GM18505 (cell line): ENCODE data around the gene GALK1.
"Not testable (repeated sequence)": the region's sequence is repeated elsewhere in the genome, so short reads cannot be mapped to it uniquely, and the experiment has no call there.

Experiments
- ATAC-seq: cut with Tn5 transposase; IDR thresholded peaks from one replicate; pipeline ENCODE4 v1.9.1; 2021; ENCODE audit not compliant: unreplicated experiment
- POLR2A ChIP-seq: IDR thresholded peaks from 4 replicates; pipeline ENCODE4 v1.6.1; 2011; ENCODE audit warnings: borderline replicate concordance; ENCODE audit not compliant: insufficient read depth, insufficient read length; ENCODE audit errors: extremely low read depth

GALK1 gene

GRCh38 chr17:75764711-75765421 lies at the start of gene GALK1:
GALK1 (minus strand) TSS chr17:75765192; CDS start chr17:75765136, 56 bp downstream.
- peak; percentile 68 for ATAC-seq
- TF ChIP-seq POLR2A, result peak; percentile 53

- no peak for TF ChIP-seq POLR2A
- ATAC-seq, result no peak
Measured at GRCh38 chr17:75814021-75814395, 49.0 kb upstream of the GALK1 start.

- no peak for TF ChIP-seq POLR2A
- ATAC-seq, result no peak
Measured at GRCh38 chr17:75813081-75814020, 48.4 kb upstream of the GALK1 start.

- no peak for TF ChIP-seq POLR2A
- no peak for ATAC-seq
Measured at GRCh38 chr17:75812096-75813013, 47.4 kb upstream of the GALK1 start.

- no peak for TF ChIP-seq POLR2A
- ATAC-seq, result no peak
Measured at GRCh38 chr17:75811174-75811573, 46.2 kb upstream of the GALK1 start.

GRCh38 chr17:75810756-75811155 lies 45.8 kb upstream of the GALK1 start:
- not testable (repeated sequence) for ATAC-seq

GRCh38 chr17:75810216-75810615 lies 45.2 kb upstream of the GALK1 start:
- TF ChIP-seq POLR2A, result no peak
- ATAC-seq, result no peak

- no peak for TF ChIP-seq POLR2A
Measured at GRCh38 chr17:75809631-75810111, 44.7 kb upstream of the GALK1 start.

GRCh38 chr17:75808905-75809621 lies 44.1 kb upstream of the GALK1 start:
- no peak for ATAC-seq
- TF ChIP-seq POLR2A, result no peak

More at GRCh38 chr17:75809631-75810111, 44.7 kb upstream of the GALK1 start:
- ATAC-seq, result no peak

- no peak for TF ChIP-seq POLR2A
- ATAC-seq, result no peak
Measured at GRCh38 chr17:75808549-75808904, 43.5 kb upstream of the GALK1 start.

GRCh38 chr17:75807861-75808260 lies 42.9 kb upstream of the GALK1 start:
- TF ChIP-seq POLR2A, result no peak
- no peak for ATAC-seq

- TF ChIP-seq POLR2A, result no peak
- no peak for ATAC-seq
Measured at GRCh38 chr17:75806822-75807500, 42.0 kb upstream of the GALK1 start.
